Measurements from ENCODE around the gene SLC35F6. TPM values are rescaled to one million over a fixed set of nuclear protein-coding genes. Genes with fewer than 3 reads are reported as not detected.

Gene SLC35F6
- total RNA-seq, 1 experiment from 2014 or later, result 10.3 TPM

GRCh38 chr2:26778507-26778906 is 14.4 kb downstream of the SLC35F6 start (continued):
- TF ChIP-seq AR (CRISPR knock-in tag; IDR thresholded peaks at IDR 0.05) (no peak), PRRX2 (CRISPR knock-in tag; IDR thresholded peaks at IDR 0.05) (no peak), NFYB (CRISPR knock-in tag; conservative IDR thresholded peaks at IDR 0.05; ENCODE audit: low read depth) (no peak)

GRCh38 chr2:26780203-26780760 is 16.2 kb downstream of the SLC35F6 start:
- POLR2A ChIA-PET, result interaction anchor here (0.7 kb wide), 1 partner anchor 81 kb away, joined by 4 read pairs; no protein-coding TSS in a partner anchor
- ATAC-seq (no peak), DNase-seq (ENCODE audit: low spot score) (no peak)
- Mint-ChIP-seq H3K9me3 (no peaks in the 10 kb centered on the region), H3K4me3 (no peak overlapping the region), H3K4me1 (no peaks in the 10 kb centered on the region), H3K36me3 (peaks cover 7% of the 10 kb centered on the region; the same call in 1 of the 2 replicates), H3K27ac (no peak overlapping the region), H3K27me3 (ENCODE audit: low read depth) (peaks cover 3% of the 10 kb centered on the region)
- CTCF ChIA-PET, result no interaction called here
- TF ChIP-seq E2F4 (CRISPR knock-in tag; IDR thresholded peaks at IDR 0.05; ENCODE audit: borderline replicate concordance, low read depth), result no peak
- TF ChIP-seq GRHL2 (CRISPR knock-in tag; IDR thresholded peaks at IDR 0.05; ENCODE audit: insufficient replicate concordance, severe bottlenecking), result no peak
- TF ChIP-seq CBFB (CRISPR knock-in tag; IDR thresholded peaks at IDR 0.05; ENCODE audit: low read depth), result no peak
- no peak for TF ChIP-seq ELF4 (CRISPR knock-in tag; IDR thresholded peaks at IDR 0.05; ENCODE audit: low read depth)
- no peak for TF ChIP-seq RELA (CRISPR knock-in tag; IDR thresholded peaks at IDR 0.05; ENCODE audit: borderline replicate concordance)
- TF ChIP-seq MYBL2 (CRISPR knock-in tag; IDR thresholded peaks at IDR 0.05), result no peak
- TF ChIP-seq NFATC4 (CRISPR knock-in tag; IDR thresholded peaks at IDR 0.05), result no peak
- TF ChIP-seq ATF6 (CRISPR knock-in tag; IDR thresholded peaks at IDR 0.05), result no peak
- no peak for TF ChIP-seq FOXK1 (CRISPR knock-in tag; IDR thresholded peaks at IDR 0.05)
- TF ChIP-seq AFF4 (CRISPR knock-in tag; IDR thresholded peaks at IDR 0.05; ENCODE audit: borderline replicate concordance), result no peak
- TF ChIP-seq TCF7 (CRISPR knock-in tag; IDR thresholded peaks at IDR 0.05; ENCODE audit: low read depth), result no peak
- TF ChIP-seq SP1 (CRISPR knock-in tag; conservative IDR thresholded peaks at IDR 0.05), result no peak
- no peak for TF ChIP-seq NR1H2 (CRISPR knock-in tag; IDR thresholded peaks at IDR 0.05)
- TF ChIP-seq NR3C1 (CRISPR knock-in tag; conservative IDR thresholded peaks at IDR 0.05; ENCODE audit: low read depth), result no peak
- no peak for TF ChIP-seq EMX1 (CRISPR knock-in tag; IDR thresholded peaks at IDR 0.05)
- TF ChIP-seq GTF2I (CRISPR knock-in tag; conservative IDR thresholded peaks at IDR 0.05), result no peak
- no peak for TF ChIP-seq PRRX2 (CRISPR knock-in tag; IDR thresholded peaks at IDR 0.05)
